HepG2 (cell line): ENCODE data around the gene XPR1. TPM values are rescaled to one million over a fixed set of nuclear protein-coding genes. Genes with fewer than 3 reads are reported as not detected.
A peak's percentile ranks its signal among the peaks of the same experiment; 100 is the strongest.

Source experiments
- DDIT3 ChIP-seq: sonication (generic); formaldehyde crosslinking; IDR thresholded peaks from 2 replicates; pipeline ENCODE4 v1.4.0; 2020; ENCODE audit warnings: mild to moderate bottlenecking, missing genetic modification reagents
- EZH2 ChIP-seq: conservative IDR thresholded peaks from 2 replicates; pipeline ENCODE4 v1.6.1; 2012; ENCODE audit warnings: mild to moderate bottlenecking, low read depth, low read length, moderate library complexity
- HIC2 ChIP-seq: sonication (generic); formaldehyde crosslinking; IDR thresholded peaks from 2 replicates; pipeline ENCODE4 v1.9.0; 2022; ENCODE audit warnings: low read depth, missing genetic modification reagents
- ISX ChIP-seq: sonication (generic); formaldehyde crosslinking; conservative IDR thresholded peaks from 2 replicates; pipeline ENCODE4 v1.5.0; 2020; ENCODE audit warnings: missing genetic modification reagents
- NONO ChIP-seq, 2 experiments: fragments of 450-650 bp in 1 of 2; sonication (generic) in 1 of 2; formaldehyde crosslinking in 1 of 2; IDR thresholded peaks in 1 of 2; conservative IDR thresholded peaks in 1 of 2; 2 replicates each; pipeline versions ENCODE4 v1.6.1 to v1.8.0; 2017 to 2022; ENCODE audit warnings: mild to moderate bottlenecking in 1 of 2, missing genetic modification reagents in 1 of 2, moderate library complexity in 1 of 2
- NR1H2 ChIP-seq: sonication (generic); formaldehyde crosslinking; IDR thresholded peaks from 2 replicates; pipeline ENCODE4 v1.8.1; 2022; ENCODE audit warnings: low read depth, missing genetic modification reagents, borderline replicate concordance
- NR2C2 ChIP-seq: sonication (generic); formaldehyde crosslinking; IDR thresholded peaks from 2 replicates; pipeline ENCODE4 v1.4.0; 2020; ENCODE audit warnings: missing genetic modification reagents, mild to moderate bottlenecking, moderate library complexity, borderline replicate concordance
- PTBP1 ChIP-seq: fragments of 200-400 bp; formaldehyde crosslinking; IDR thresholded peaks from 2 replicates; pipeline ENCODE4 v1.6.1; 2018; ENCODE audit warnings: low read length, low read depth; ENCODE audit not compliant: poor library complexity, severe bottlenecking
- RNF2 ChIP-seq: fragments of 450-650 bp; conservative IDR thresholded peaks from 2 replicates; pipeline ENCODE4 v1.6.1; 2016; ENCODE audit warnings: low read depth
- RXRA ChIP-seq: sonication (generic); formaldehyde crosslinking; IDR thresholded peaks from 2 replicates; pipeline ENCODE4 v1.5.1; 2020; ENCODE audit warnings: missing genetic modification reagents
- SIX4 ChIP-seq: sonication (generic); formaldehyde crosslinking; IDR thresholded peaks from 2 replicates; pipeline ENCODE4 v1.4.0; 2020; ENCODE audit warnings: missing genetic modification reagents
- SP140L ChIP-seq: sonication (generic); formaldehyde crosslinking; IDR thresholded peaks from 2 replicates; pipeline ENCODE4 v1.4.0; 2020; ENCODE audit warnings: missing genetic modification reagents, borderline replicate concordance
- ZBTB10 ChIP-seq: sonication (generic); formaldehyde crosslinking; IDR thresholded peaks from 2 replicates; pipeline ENCODE4 v1.4.0; 2020; ENCODE audit warnings: missing genetic modification reagents, borderline replicate concordance
- ZBTB21 ChIP-seq: sonication (generic); formaldehyde crosslinking; IDR thresholded peaks from 2 replicates; pipeline ENCODE4 v1.4.0; 2020; ENCODE audit warnings: missing genetic modification reagents
- ZBTB43 ChIP-seq: sonication (generic); formaldehyde crosslinking; conservative IDR thresholded peaks from 2 replicates; pipeline ENCODE4 v1.4.0; 2020; ENCODE audit warnings: missing genetic modification reagents
- ZBTB46 ChIP-seq: sonication (generic); formaldehyde crosslinking; IDR thresholded peaks from 2 replicates; pipeline ENCODE4 v1.4.0; 2020; ENCODE audit warnings: mild to moderate bottlenecking, missing genetic modification reagents, borderline replicate concordance
- ZNF547 ChIP-seq: sonication (generic); formaldehyde crosslinking; IDR thresholded peaks from 2 replicates; pipeline ENCODE4 v1.5.1; 2020; ENCODE audit warnings: mild to moderate bottlenecking, missing genetic modification reagents
- ZNF720 ChIP-seq: sonication (generic); formaldehyde crosslinking; IDR thresholded peaks from 2 replicates; pipeline ENCODE4 v1.4.0; 2020; ENCODE audit warnings: missing genetic modification reagents
- ZNF740 ChIP-seq: sonication (generic); formaldehyde crosslinking; IDR thresholded peaks from 2 replicates; pipeline ENCODE4 v1.4.0; 2020; ENCODE audit warnings: missing genetic modification reagents
- ZNF772 ChIP-seq: sonication (generic); formaldehyde crosslinking; IDR thresholded peaks from 2 replicates; pipeline ENCODE4 v1.5.0; 2020; ENCODE audit warnings: mild to moderate bottlenecking, missing genetic modification reagents
- ZNF790 ChIP-seq: sonication (generic); formaldehyde crosslinking; IDR thresholded peaks from 2 replicates; pipeline ENCODE4 v1.8.0; 2022; ENCODE audit warnings: missing genetic modification reagents, mild to moderate bottlenecking, borderline replicate concordance
- polyA plus RNA-seq, 8 experiments: library from polyadenylated mRNA; depleted of rRNA in 3 of 8; stranded (reverse) in 7 of 8; unstranded in 1 of 8; fragments of >200 nt; fragmentation: Illumina TruSeq in 4 of 8; extraction: Trizol in 4 of 8; gene quantifications; 2 replicates each; pipeline versions ENCODE4 v1.2.1 to v1.2.3, GENCODE V29; 2011 to 2016; ENCODE audit warnings: low read depth in 4 of 8, missing spikeins in 1 of 8, mixed read lengths in 1 of 8; ENCODE audit not compliant: insufficient read depth in 1 of 8
- total RNA-seq, 5 experiments: library from RNA; depleted of rRNA; stranded (reverse); fragments of >200 nt; fragmentation: Illumina TruSeq; extraction: Trizol; gene quantifications; 2 replicates each; pipeline ENCODE4 v1.2.3, GENCODE V29; 2016; ENCODE audit warnings: low read depth in 1 of 5

XPR1 gene
- total and polyA plus RNA-seq, 2 of the 13 experiments (the other 11 are each of a cell fraction or from before 2014, with no cell fraction given) = 22.3 to 23.6 TPM

GRCh38 chr1:180925471-180926051 is 293.7 kb downstream of the XPR1 start (continued):
- TF ChIP-seq ZBTB43 (CRISPR knock-in tag) (no peak), HIC2 (CRISPR knock-in tag) (peak; percentile 78; the same call in 1 of the 2 replicates), DDIT3 (CRISPR knock-in tag) (no peak), ZNF720 (CRISPR knock-in tag) (no peak), NR1H2 (CRISPR knock-in tag) (no peak), ZBTB21 (CRISPR knock-in tag) (no peak), NR2C2 (peak; percentile 73; the same call in 1 of the 2 replicates), PTBP1 (no peak), ISX (CRISPR knock-in tag) (no peak), NONO (IDR thresholded peaks at IDR 0.05) (no peak), NONO (CRISPR knock-in tag; conservative IDR thresholded peaks at IDR 0.05) (peak; percentile 71), ZNF547 (CRISPR knock-in tag) (0 out of 2 replicates have a peak, but pooled peaks have one; percentile 47), ZBTB46 (CRISPR knock-in tag) (no peak), ZBTB10 (CRISPR knock-in tag) (no peak), ZNF790 (CRISPR knock-in tag) (no peak), ZNF772 (CRISPR knock-in tag) (no peak), ZNF740 (CRISPR knock-in tag) (no peak), RNF2 (no peak), SP140L (CRISPR knock-in tag) (no peak), SIX4 (no peak), EZH2 (no peak), RXRA (peak; percentile 97)
